ENCODE results near the gene WFDC9.
"Not testable (repeated sequence)": the region's sequence is repeated elsewhere in the genome, so short reads cannot be mapped to it uniquely, and the experiment has no call there.

GRCh38 chr20:45569650-45570049 is 61.4 kb downstream of the WFDC9 start:
- not testable (repeated sequence) for TF ChIP-seq EZH2 (IDR thresholded peaks at IDR 0.05; ENCODE audit: low read depth); CTCF (conservative IDR thresholded peaks at IDR 0.05)
